HCT116 (cell line): ENCODE data around the gene OR1F1. TPM values are rescaled to one million over a fixed set of nuclear protein-coding genes. Genes with fewer than 3 reads are reported as not detected.
A peak's percentile ranks its signal among the peaks of the same experiment; 100 is the strongest.

Source experiments
- ATAC-seq: fragments of 200-7000 bp; cut with Tn5 transposase; 2 replicates; pipeline ENCODE4 v1.9.1; 2020; ENCODE audit warnings: mild to moderate bottlenecking, moderate library complexity
- Bru-seq: library from RNA; stranded (reverse); fragments of 400-500 nt; gene quantifications from one replicate; lab custom pipeline; 2021; lab: Mats Ljungman, UMichigan
- BruChase-seq, 2 experiments: library from RNA; stranded (reverse); fragments of 400-500 nt; gene quantifications; one replicate each; lab custom pipeline; 2021; lab: Mats Ljungman, UMichigan
- BruUV-seq: library from RNA; stranded (reverse); fragments of 400-500 nt; replicated peaks from 2 replicates; lab custom pipeline; 2021; lab: Mats Ljungman, UMichigan
- CTCF ChIA-PET: fragments of 300-600 bp; sonication (Branson Sonifier 250); formaldehyde crosslinking; loops from one replicate; lab custom pipeline; 2021; ENCODE audit warnings: antibody characterized with exemption; lab: Charles Lee
- POLR2A ChIA-PET: fragments of 300-600, 350-600 bp; sonication (Branson Sonifier 250); formaldehyde crosslinking; loops from one replicate; lab custom pipeline; 2021; ENCODE audit warnings: antibody characterized with exemption; lab: Charles Lee
- RAD21 ChIA-PET, 2 experiments: fragments of 300-600 bp; sonication (Branson Sonifier 250); formaldehyde crosslinking; loops; one replicate each; lab custom pipeline; 2023; ENCODE audit warnings: low total read pairs in 2 of 2; ENCODE audit not compliant: uncharacterized antibody in 2 of 2, unreplicated experiment in 2 of 2, low non-redundant PET in 1 of 2; lab: Charles Lee
- DNase-seq: peaks from one replicate; pipeline ENCODE4 v3.0.0-alpha.2; 2010; ENCODE audit warnings: low read depth, low spot score
- H2AFZ ChIP-seq: fragments of 200-600 bp; shearing (Covaris generic), sonication (generic); 2 replicates; pipeline ENCODE4 v1.6.1; 2017; ENCODE audit warnings: low read depth, mixed run types, mixed read lengths, antibody characterized with exemption, low read length; ENCODE audit not compliant: poor library complexity, severe bottlenecking
- H3K27ac ChIP-seq: 2 replicates; pipeline ENCODE4 v1.5.1; 2012; ENCODE audit warnings: low read depth, low read length
- H3K27me3 ChIP-seq: fragments of 200-600 bp; sonication (generic); 2 replicates; pipeline ENCODE4 v1.6.1; 2016; ENCODE audit warnings: mixed run types, low read length, mixed read lengths; ENCODE audit not compliant: insufficient read depth
- H3K36me3 ChIP-seq, 2 experiments: fragments of 200-500 bp in 1 of 2; fragments of 200-600 bp in 1 of 2; sonication (Bioruptor generic) in 1 of 2; sonication (generic) in 1 of 2; 2 replicates each; pipeline versions ENCODE4 v1.5.1 to v1.6.1; 2014 to 2016; ENCODE audit warnings: low read length in 2 of 2, inconsistent platforms in 1 of 2, mixed read lengths in 1 of 2, mixed run types in 1 of 2; ENCODE audit not compliant: insufficient read depth in 2 of 2, control insufficient read depth in 1 of 2
- H3K4me1 ChIP-seq, 2 experiments: fragments of 200-600 bp in 1 of 2; sonication (generic) in 1 of 2; 2 replicates each; pipeline versions ENCODE4 v1.5.1 to v1.6.1; 2012 to 2017; ENCODE audit warnings: low read length in 2 of 2, inconsistent platforms in 1 of 2, mild to moderate bottlenecking in 1 of 2, mixed read lengths in 1 of 2, mixed run types in 1 of 2, moderate library complexity in 1 of 2; ENCODE audit not compliant: insufficient read depth in 2 of 2, control insufficient read depth in 1 of 2
- H3K4me2 ChIP-seq: fragments of 200-600 bp; sonication (generic); 2 replicates; pipeline ENCODE4 v1.6.1; 2017; ENCODE audit warnings: mixed run types, low read length, mixed read lengths
- H3K4me3 ChIP-seq, 2 experiments: fragments of 200-600 bp in 1 of 2; sonication (generic) in 1 of 2; replicated peaks in 1 of 2; 2 replicates each; pipeline ENCODE4 v1.5.1; 2011 to 2016; ENCODE audit warnings: low read length in 2 of 2, control low read depth in 1 of 2, low read depth in 1 of 2, mild to moderate bottlenecking in 1 of 2, mixed read lengths in 1 of 2, mixed run types in 1 of 2
- H3K79me2 ChIP-seq: fragments of 200-600 bp; sonication (generic); 2 replicates; pipeline ENCODE4 v1.6.1; 2017; ENCODE audit warnings: mild to moderate bottlenecking, mixed run types, low read length, moderate library complexity, mixed read lengths; ENCODE audit not compliant: insufficient read depth
- H3K9ac ChIP-seq: fragments of 200-600 bp; sonication (generic); 2 replicates; pipeline ENCODE4 v1.6.1; 2016; ENCODE audit warnings: low read length, mixed read lengths
- H3K9me2 ChIP-seq: fragments of 200-600 bp; sonication (generic), shearing (Covaris generic); 2 replicates; pipeline ENCODE4 v1.6.1; 2017; ENCODE audit warnings: mixed run types, mild to moderate bottlenecking, moderate library complexity; ENCODE audit not compliant: insufficient read depth
- H3K9me3 ChIP-seq, 2 experiments: fragments of 200-500 bp in 1 of 2; fragments of 200-600 bp in 1 of 2; sonication (Bioruptor generic) in 1 of 2; sonication (generic) in 1 of 2; 2 replicates each; pipeline ENCODE4 v1.6.1; 2014 to 2017; ENCODE audit warnings: low read length in 2 of 2, mixed read lengths in 2 of 2, inconsistent platforms in 1 of 2, low read depth in 1 of 2, mild to moderate bottlenecking in 1 of 2, mixed run types in 1 of 2, moderate library complexity in 1 of 2; ENCODE audit not compliant: control insufficient read depth in 1 of 2, insufficient read depth in 1 of 2
- H4K20me1 ChIP-seq: fragments of 200-600 bp; sonication (generic), shearing (Covaris generic); 2 replicates; pipeline ENCODE4 v1.6.1; 2017; ENCODE audit warnings: mixed run types, mild to moderate bottlenecking, moderate library complexity; ENCODE audit not compliant: insufficient read depth
- CBX3 ChIP-seq: IDR thresholded peaks from 2 replicates; pipeline ENCODE4 v1.6.1; 2012; ENCODE audit warnings: low read depth
- POLR2AphosphoS5 ChIP-seq: IDR thresholded peaks from 2 replicates; pipeline ENCODE4 v1.6.1; 2011; ENCODE audit warnings: mild to moderate bottlenecking, low read depth, low read length, moderate library complexity
- RAD21 ChIP-seq: IDR thresholded peaks from 2 replicates; pipeline ENCODE4 v1.6.1; 2012; ENCODE audit warnings: low read depth, mild to moderate bottlenecking
- TCF7L2 ChIP-seq: IDR thresholded peaks from 2 replicates; pipeline ENCODE4 v1.7.0; 2011; ENCODE audit warnings: borderline replicate concordance, inconsistent platforms; ENCODE audit not compliant: insufficient read depth, insufficient read length; ENCODE audit errors: extremely low read depth
- intact Hi-C: fragments of 100-400 bp; cut with micrococcal nuclease; formaldehyde crosslinking; loops from 2 replicates; pipeline ENCODE4 v1.10.0; 2022
- long read RNA-seq: library from polyadenylated mRNA; unstranded; transcript quantifications from one replicate; pipeline ENCODE4 v2.0.0, GENCODE V29; 2021; ENCODE audit not compliant: unreplicated experiment
- polyA plus RNA-seq: library from polyadenylated mRNA; unstranded; fragments of >200 nt; gene quantifications from 2 replicates; pipeline ENCODE4 v1.2.1, GENCODE V29; 2012; ENCODE audit warnings: missing spikeins
- total RNA-seq: library from RNA; stranded (reverse); gene quantifications from one replicate; pipeline ENCODE4 v1.2.1, GENCODE V29; 2021; ENCODE audit not compliant: unreplicated experiment
- TF ChIP-seq, protein P1 (sequence below): IDR thresholded peaks from 2 replicates; pipeline ENCODE4 v1.6.1; 2012
- TF ChIP-seq, protein P2 (sequence below): IDR thresholded peaks from 2 replicates; pipeline ENCODE4 v1.6.1; 2012; ENCODE audit warnings: low read depth
- TF ChIP-seq, protein P3 (sequence below): IDR thresholded peaks from 2 replicates; pipeline ENCODE4 v1.6.1; 2011; ENCODE audit warnings: mild to moderate bottlenecking, low read length, moderate library complexity; ENCODE audit not compliant: insufficient replicate concordance; ENCODE audit errors: extremely low read depth

OR1F1 gene
- total RNA-seq: not detected
- 0.07 TPM in 1 of 2 replicates, not detected in the other for polyA plus RNA-seq
- Bru-seq, nascent RNA: not detected
- BruChase-seq, experiment 1, labeled RNA remaining after a 6-hour chase: not detected
- BruChase-seq, experiment 2, labeled RNA remaining after a 2-hour chase: not detected
- long read RNA-seq: 0 reads

DNA sequence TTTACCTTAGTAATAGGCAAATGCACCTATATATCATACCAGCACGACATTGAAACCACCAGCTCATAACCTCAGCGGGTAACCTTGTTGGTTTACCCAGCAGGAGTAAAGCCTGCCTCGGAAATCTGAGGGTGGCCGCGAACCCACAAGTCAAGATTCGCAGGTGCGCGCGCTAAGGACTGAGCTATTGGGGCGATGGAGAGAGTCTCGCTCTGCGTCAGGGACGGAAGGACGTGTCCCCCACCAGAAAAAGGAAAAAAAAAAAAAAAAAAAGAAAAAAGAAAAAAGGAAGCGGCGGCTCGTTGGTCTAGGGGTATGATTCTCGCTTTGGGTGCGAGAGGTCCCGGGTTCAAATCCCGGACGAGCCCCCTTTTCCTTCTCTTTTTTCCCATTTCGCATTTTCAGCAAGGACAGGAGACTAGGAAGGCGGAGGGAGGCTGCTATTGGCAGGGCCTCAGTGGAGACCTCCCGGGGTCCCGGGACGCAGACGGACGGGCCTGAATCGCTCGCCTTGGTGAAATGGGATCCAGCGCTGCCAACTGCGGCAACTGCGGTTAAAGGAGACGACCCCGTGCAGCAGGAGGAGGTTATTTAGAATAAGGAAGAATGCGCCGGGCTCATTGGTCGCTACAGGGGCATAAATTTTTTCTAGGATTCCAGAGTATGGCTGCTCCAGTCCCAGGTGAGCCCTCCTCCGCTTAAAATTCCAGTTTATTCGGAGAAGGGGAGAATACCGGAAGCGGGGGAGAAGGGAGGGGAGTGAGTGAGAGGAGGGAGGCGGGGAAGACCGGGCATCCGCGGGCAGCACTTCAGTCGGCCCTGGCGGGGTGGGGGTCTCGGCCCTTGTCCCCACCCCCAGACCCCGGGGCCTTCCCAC, at the start of gene OR1F1:
OR1F1 (plus strand) TSS at position 407 of the 877 bp plus-strand sequence.
- Histone ChIP-seq H3K9ac (no peak within 1 kb of the TSS), H3K27me3 (no peaks in the 10 kb centered on the region), H3K9me2 (no peaks in the 10 kb centered on the region), H3K36me3 (no peaks in the 10 kb centered on the region), H2AFZ (no peak within 1 kb of the TSS), H3K79me2 (no peaks in the 10 kb centered on the region), H4K20me1 (no peaks in the 10 kb centered on the region), H3K9me3 (no peaks in the 10 kb centered on the region; a peak in 1 of 4 replicates)
- BruUV-seq: no TSS peak
- ChIA-PET CTCF (interaction anchor here (1.1 to 2.0 kb wide), 4 partner anchors 16 to 58 kb away, joined by 3 to 8 read pairs (median 6); no protein-coding TSS in a partner anchor), RAD21 (interaction anchor here in 1 of 2 experiments (0.6 to 1.0 kb wide), 2 partner anchors 16 to 17 kb away, joined by 3 read pairs; no protein-coding TSS in a partner anchor)
- intact Hi-C loops: loop anchor here (5.0 kb wide), 2 partner anchors 36 to 269 kb away; no protein-coding TSS in a partner anchor
- TF ChIP-seq CBX3 (peak; percentile 80; the same call in 1 of the 2 replicates), RAD21 (no peak), POLR2AphosphoS5 (peak; percentile 18; the same call in 1 of the 2 replicates)
- TF ChIP-seq, protein P1, sequence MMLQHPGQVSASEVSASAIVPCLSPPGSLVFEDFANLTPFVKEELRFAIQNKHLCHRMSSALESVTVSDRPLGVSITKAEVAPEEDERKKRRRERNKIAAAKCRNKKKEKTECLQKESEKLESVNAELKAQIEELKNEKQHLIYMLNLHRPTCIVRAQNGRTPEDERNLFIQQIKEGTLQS: 0 out of 2 replicates have a peak, but pooled peaks have one; percentile 51
- TF ChIP-seq, all 23 proteins: peak for 3
- Histone ChIP-seq H3K4me1 (peaks cover 11 to 43% of the 10 kb centered on the region in 2 experiments; a peak in 3 of 4 replicates), H3K27ac (peak within 1 kb of the TSS; percentile 4; the same call in 1 of the 2 replicates), H3K4me3 (no peak within 1 kb of the TSS), H3K4me2 (peak within 1 kb of the TSS; percentile 41)
- ATAC-seq: peak; percentile 68
- peak; percentile 81 for DNase-seq
- POLR2A ChIA-PET: interaction anchor here (1.0 to 1.6 kb wide), 4 partner anchors 16 to 37 kb away, joined by 3 to 8 read pairs (median 4); no protein-coding TSS in a partner anchor

DNA sequence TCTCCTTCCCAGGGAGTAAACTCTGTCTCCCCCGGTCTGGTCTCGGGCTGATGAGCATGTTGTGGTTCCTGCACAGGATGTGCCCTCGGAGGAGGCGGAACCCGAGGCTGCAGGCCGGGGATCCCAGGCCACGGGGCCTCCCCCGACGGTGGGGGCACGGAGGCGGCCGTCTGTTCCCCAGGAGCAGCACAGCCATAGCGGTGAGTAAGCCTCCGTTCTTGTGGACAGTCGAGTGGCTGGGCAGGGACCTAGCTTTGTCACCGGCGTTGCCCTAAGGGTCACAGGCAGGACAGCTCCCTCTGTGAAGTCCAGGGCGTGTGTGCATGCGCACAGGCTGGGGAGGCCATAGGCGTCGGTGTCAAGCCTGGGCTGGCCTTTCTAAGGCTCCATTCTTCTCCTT, 49.7 kb upstream of the OR1F1 start:
- H3K4me2 ChIP-seq: no peak overlapping the region
- ChIA-PET POLR2A (no interaction called here), CTCF (interaction anchor here (1.2 kb wide), 1 partner anchor 9 kb away, joined by 3 read pairs; no protein-coding TSS in a partner anchor), RAD21 (no interaction called here)
- H3K9me2 ChIP-seq: no peaks in the 10 kb centered on the region
- TF ChIP-seq, protein P2, sequence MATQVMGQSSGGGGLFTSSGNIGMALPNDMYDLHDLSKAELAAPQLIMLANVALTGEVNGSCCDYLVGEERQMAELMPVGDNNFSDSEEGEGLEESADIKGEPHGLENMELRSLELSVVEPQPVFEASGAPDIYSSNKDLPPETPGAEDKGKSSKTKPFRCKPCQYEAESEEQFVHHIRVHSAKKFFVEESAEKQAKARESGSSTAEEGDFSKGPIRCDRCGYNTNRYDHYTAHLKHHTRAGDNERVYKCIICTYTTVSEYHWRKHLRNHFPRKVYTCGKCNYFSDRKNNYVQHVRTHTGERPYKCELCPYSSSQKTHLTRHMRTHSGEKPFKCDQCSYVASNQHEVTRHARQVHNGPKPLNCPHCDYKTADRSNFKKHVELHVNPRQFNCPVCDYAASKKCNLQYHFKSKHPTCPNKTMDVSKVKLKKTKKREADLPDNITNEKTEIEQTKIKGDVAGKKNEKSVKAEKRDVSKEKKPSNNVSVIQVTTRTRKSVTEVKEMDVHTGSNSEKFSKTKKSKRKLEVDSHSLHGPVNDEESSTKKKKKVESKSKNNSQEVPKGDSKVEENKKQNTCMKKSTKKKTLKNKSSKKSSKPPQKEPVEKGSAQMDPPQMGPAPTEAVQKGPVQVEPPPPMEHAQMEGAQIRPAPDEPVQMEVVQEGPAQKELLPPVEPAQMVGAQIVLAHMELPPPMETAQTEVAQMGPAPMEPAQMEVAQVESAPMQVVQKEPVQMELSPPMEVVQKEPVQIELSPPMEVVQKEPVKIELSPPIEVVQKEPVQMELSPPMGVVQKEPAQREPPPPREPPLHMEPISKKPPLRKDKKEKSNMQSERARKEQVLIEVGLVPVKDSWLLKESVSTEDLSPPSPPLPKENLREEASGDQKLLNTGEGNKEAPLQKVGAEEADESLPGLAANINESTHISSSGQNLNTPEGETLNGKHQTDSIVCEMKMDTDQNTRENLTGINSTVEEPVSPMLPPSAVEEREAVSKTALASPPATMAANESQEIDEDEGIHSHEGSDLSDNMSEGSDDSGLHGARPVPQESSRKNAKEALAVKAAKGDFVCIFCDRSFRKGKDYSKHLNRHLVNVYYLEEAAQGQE: no peak
- TF ChIP-seq TCF7L2: no peak
- TF ChIP-seq, protein P3, sequence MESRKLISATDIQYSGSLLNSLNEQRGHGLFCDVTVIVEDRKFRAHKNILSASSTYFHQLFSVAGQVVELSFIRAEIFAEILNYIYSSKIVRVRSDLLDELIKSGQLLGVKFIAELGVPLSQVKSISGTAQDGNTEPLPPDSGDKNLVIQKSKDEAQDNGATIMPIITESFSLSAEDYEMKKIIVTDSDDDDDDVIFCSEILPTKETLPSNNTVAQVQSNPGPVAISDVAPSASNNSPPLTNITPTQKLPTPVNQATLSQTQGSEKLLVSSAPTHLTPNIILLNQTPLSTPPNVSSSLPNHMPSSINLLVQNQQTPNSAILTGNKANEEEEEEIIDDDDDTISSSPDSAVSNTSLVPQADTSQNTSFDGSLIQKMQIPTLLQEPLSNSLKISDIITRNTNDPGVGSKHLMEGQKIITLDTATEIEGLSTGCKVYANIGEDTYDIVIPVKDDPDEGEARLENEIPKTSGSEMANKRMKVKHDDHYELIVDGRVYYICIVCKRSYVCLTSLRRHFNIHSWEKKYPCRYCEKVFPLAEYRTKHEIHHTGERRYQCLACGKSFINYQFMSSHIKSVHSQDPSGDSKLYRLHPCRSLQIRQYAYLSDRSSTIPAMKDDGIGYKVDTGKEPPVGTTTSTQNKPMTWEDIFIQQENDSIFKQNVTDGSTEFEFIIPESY: no peak
- H3K27ac ChIP-seq: no peak overlapping the region
- H2AFZ ChIP-seq: no peak overlapping the region
- H3K9me3 ChIP-seq: no peaks in the 10 kb centered on the region
- H4K20me1 ChIP-seq: no peaks in the 10 kb centered on the region
- no peak overlapping the region for H3K4me3 ChIP-seq
- peaks cover 23% of the 10 kb centered on the region for H3K79me2 ChIP-seq
- ATAC-seq (no peak), DNase-seq (no peak)
- intact Hi-C loops: no loop called here
- no peak overlapping the region for H3K9ac ChIP-seq
- peaks cover 5% of the 10 kb centered on the region in 2 experiments for H3K4me1 ChIP-seq
- peaks cover 0 to 3% of the 10 kb centered on the region in 2 experiments; a peak in 1 of 4 replicates for H3K36me3 ChIP-seq
- H3K27me3 ChIP-seq: no peaks in the 10 kb centered on the region
- no TSS peak for BruUV-seq
